A549 (cell line): ENCODE data around the gene ZNRF2. TPM values are rescaled to one million over a fixed set of nuclear protein-coding genes. Genes with fewer than 3 reads are reported as not detected.

Experiments used
- ATAC-seq, 2 experiments: fragments of 200-7000 bp in 1 of 2; fragments of >200 bp in 1 of 2; cut with Nextera tagmentation in 1 of 2; cut with Tn5 transposase in 1 of 2; 3 replicates each; pipeline versions ENCODE4 v1.8.0 to v1.9.1; 2018 to 2020; ENCODE audit warnings: mild to moderate bottlenecking in 1 of 2, moderate library complexity in 1 of 2
- CTCF ChIA-PET: fragments of 300-600 bp; sonication (Branson Sonifier 250); formaldehyde crosslinking; extraction: SDS; loops from one replicate; lab custom pipeline; 2021; ENCODE audit warnings: antibody characterized with exemption, inconsistent platforms; lab: Yijun Ruan, JAX
- POLR2A ChIA-PET: fragments of 350-600 bp; formaldehyde crosslinking; extraction: SDS; loops from one replicate; lab custom pipeline; 2021; ENCODE audit warnings: antibody characterized with exemption, inconsistent platforms; lab: Yijun Ruan, JAX
- DNase-seq, 2 experiments: peaks; one replicate each; pipeline versions ENCODE4 v3.0.0 to v3.0.0-alpha.2; 2011 to 2016; ENCODE audit warnings: low read depth in 1 of 2, low spot score in 1 of 2
- FAIRE-seq: peaks from 2 replicates; lab custom pipeline; 2011; peaks lifted over from hg19 to GRCh38; lab: Jason Lieb, UNC
- H3K27ac ChIP-seq, 2 experiments: fragments of >200 bp; sonication (Bioruptor Twin); formaldehyde crosslinking; 3 replicates each; pipeline ENCODE4 v1.5.1; 2016 to 2017
- H3K4me1 ChIP-seq: fragments of >200 bp; sonication (Bioruptor Twin); formaldehyde crosslinking; 3 replicates; pipeline ENCODE4 v1.6.1; 2016
- H3K4me2 ChIP-seq: fragments of >200 bp; sonication (Bioruptor Twin); formaldehyde crosslinking; 3 replicates; pipeline ENCODE4 v1.6.1; 2016
- H3K4me3 ChIP-seq: fragments of >200 bp; sonication (Bioruptor Twin); formaldehyde crosslinking; 3 replicates; pipeline ENCODE4 v1.5.1; 2016
- H3K9me3 ChIP-seq: fragments of >200 bp; sonication (Bioruptor Twin); formaldehyde crosslinking; 3 replicates; pipeline ENCODE4 v1.6.1; 2016
- BHLHE40 ChIP-seq: IDR thresholded peaks from 2 replicates; pipeline ENCODE4 v1.6.1; 2012; ENCODE audit warnings: low read depth, low read length, inconsistent platforms
- EHF ChIP-seq: fragments of 250-450 bp; sonication (Bioruptor Pico); IDR thresholded peaks from 2 replicates; pipeline ENCODE4 v1.5.0; 2020; ENCODE audit warnings: mild to moderate bottlenecking
- EP300 ChIP-seq, 2 experiments: fragments of >200 bp; sonication (Bioruptor Twin); formaldehyde crosslinking; IDR thresholded peaks; 2 replicates in 1 of 2; 3 replicates in 1 of 2; pipeline ENCODE4 v1.6.1; 2016 to 2017
- FOSB ChIP-seq: fragments of 250-450 bp; sonication (Bioruptor Pico); IDR thresholded peaks from 2 replicates; pipeline ENCODE4 v1.5.0; 2020; ENCODE audit warnings: mild to moderate bottlenecking, moderate library complexity
- GATA3 ChIP-seq: IDR thresholded peaks from 2 replicates; pipeline ENCODE4 v1.6.1; 2012; ENCODE audit warnings: borderline replicate concordance
- HDAC2 ChIP-seq: fragments of 200-600 bp; sonication (generic); IDR thresholded peaks from 2 replicates; pipeline ENCODE4 v1.6.1; 2016
- HEYL ChIP-seq: fragments of 250-450 bp; sonication (Bioruptor Pico); IDR thresholded peaks from 2 replicates; pipeline ENCODE4 v1.8.0; 2021; ENCODE audit warnings: mild to moderate bottlenecking, moderate library complexity
- HOXB5 ChIP-seq: fragments of 250-450 bp; sonication (Bioruptor Pico); IDR thresholded peaks from 2 replicates; pipeline ENCODE4 v1.5.0; 2020; ENCODE audit warnings: mild to moderate bottlenecking, moderate library complexity
- JUN ChIP-seq, 2 experiments: fragments of >200 bp; sonication (Bioruptor Twin); formaldehyde crosslinking; IDR thresholded peaks; 2 replicates in 1 of 2; 3 replicates in 1 of 2; pipeline ENCODE4 v1.6.1; 2016 to 2017
- KDM1A ChIP-seq: fragments of 200-600 bp; sonication (generic); IDR thresholded peaks from 2 replicates; pipeline ENCODE4 v1.6.1; 2016; ENCODE audit warnings: low read depth, mild to moderate bottlenecking
- KDM5A ChIP-seq: fragments of 200-600 bp; sonication (generic); IDR thresholded peaks from 2 replicates; pipeline ENCODE4 v1.6.1; 2016; ENCODE audit warnings: antibody characterized with exemption, mild to moderate bottlenecking
- MAFK ChIP-seq: fragments of 450-650 bp; IDR thresholded peaks from 2 replicates; pipeline ENCODE4 v1.6.1; 2014; ENCODE audit not compliant: partially characterized antibody
- MAZ ChIP-seq: fragments of 150-350 bp; IDR thresholded peaks from 2 replicates; pipeline ENCODE4 v1.6.1; 2014; ENCODE audit warnings: antibody characterized with exemption, low read depth, low read length, borderline replicate concordance
- NFE2L2 ChIP-seq: fragments of 150-350 bp; conservative IDR thresholded peaks from 2 replicates; pipeline ENCODE4 v1.6.1; 2014; ENCODE audit warnings: low read length
- NPAS2 ChIP-seq: fragments of 250-450 bp; sonication (Bioruptor Pico); IDR thresholded peaks from 2 replicates; pipeline ENCODE4 v1.8.0; 2022; ENCODE audit warnings: mild to moderate bottlenecking, moderate library complexity, borderline replicate concordance
- NR3C1 ChIP-seq: fragments of >200 bp; sonication (Bioruptor Twin); formaldehyde crosslinking; IDR thresholded peaks from 3 replicates; pipeline ENCODE4 v1.6.1; 2017
- RAD21 ChIP-seq, 2 experiments: fragments of >200 bp in 1 of 2; sonication (Bioruptor Twin) in 1 of 2; formaldehyde crosslinking in 1 of 2; IDR thresholded peaks in 1 of 2; conservative IDR thresholded peaks in 1 of 2; 2 replicates in 1 of 2; 3 replicates in 1 of 2; pipeline ENCODE4 v1.6.1; 2012 to 2018; ENCODE audit warnings: inconsistent platforms in 1 of 2
- RFX5 ChIP-seq: fragments of 450-650 bp; IDR thresholded peaks from 2 replicates; pipeline ENCODE4 v1.7.1; 2014; ENCODE audit warnings: antibody characterized with exemption, mild to moderate bottlenecking, moderate library complexity
- RNF2 ChIP-seq: fragments of 200-600 bp; sonication (generic); IDR thresholded peaks from 2 replicates; pipeline ENCODE4 v1.6.1; 2016; ENCODE audit warnings: low read depth, mild to moderate bottlenecking, antibody characterized with exemption, moderate library complexity, borderline replicate concordance
- SMC3 ChIP-seq: fragments of >200 bp; sonication (Bioruptor Twin); formaldehyde crosslinking; IDR thresholded peaks from 3 replicates; pipeline ENCODE4 v1.6.1; 2018; ENCODE audit warnings: inconsistent platforms
- SREBF2 ChIP-seq: fragments of 450-650 bp; IDR thresholded peaks from 2 replicates; pipeline ENCODE4 v1.6.1; 2014; ENCODE audit warnings: mild to moderate bottlenecking, moderate library complexity
- ZC3H11A ChIP-seq: fragments of 450-650 bp; IDR thresholded peaks from 2 replicates; pipeline ENCODE4 v1.6.1; 2014; ENCODE audit warnings: antibody characterized with exemption, mild to moderate bottlenecking
- WGBS: methylation state at CpG from one replicate; pipeline ENCODE4 v1.1.6; 2017; ENCODE audit errors: missing lambda C conversion rate; 5-methylcytosine and 5-hydroxymethylcytosine counted together
- polyA plus RNA-seq, 4 experiments: library from polyadenylated mRNA; depleted of rRNA in 3 of 4; stranded (reverse); fragments of >200 nt; fragmentation: RNase III in 1 of 4; extraction: RNeasy Plus Mini Kit Qiagen cat#74134 plus additional on column Dnase treatment in 1 of 4; gene quantifications; 2 replicates in 3 of 4; 3 replicates in 1 of 4; pipeline ENCODE4 v1.2.3, GENCODE V29; 2011 to 2017
- TF ChIP-seq, protein P1 (sequence below): fragments of 250-450 bp; sonication (Bioruptor Pico); IDR thresholded peaks from 2 replicates; pipeline ENCODE4 v1.5.0; 2020; ENCODE audit warnings: low read depth, mild to moderate bottlenecking, moderate library complexity
- TF ChIP-seq, protein P2 (sequence below): fragments of 250-450 bp; sonication (Bioruptor Pico); IDR thresholded peaks from 2 replicates; pipeline ENCODE4 v1.5.0; 2021; ENCODE audit warnings: mild to moderate bottlenecking, moderate library complexity, borderline replicate concordance
- TF ChIP-seq, protein P3 (sequence below): IDR thresholded peaks from 2 replicates; pipeline ENCODE4 v1.6.1; 2012
- TF ChIP-seq, protein P4 (sequence below): IDR thresholded peaks from 2 replicates; pipeline ENCODE4 v1.6.1; 2012

Gene ZNRF2
- polyA plus RNA-seq, 2 of the 4 experiments (the other 2 are of a cell fraction): 5.9 to 11.4 TPM

DNA sequence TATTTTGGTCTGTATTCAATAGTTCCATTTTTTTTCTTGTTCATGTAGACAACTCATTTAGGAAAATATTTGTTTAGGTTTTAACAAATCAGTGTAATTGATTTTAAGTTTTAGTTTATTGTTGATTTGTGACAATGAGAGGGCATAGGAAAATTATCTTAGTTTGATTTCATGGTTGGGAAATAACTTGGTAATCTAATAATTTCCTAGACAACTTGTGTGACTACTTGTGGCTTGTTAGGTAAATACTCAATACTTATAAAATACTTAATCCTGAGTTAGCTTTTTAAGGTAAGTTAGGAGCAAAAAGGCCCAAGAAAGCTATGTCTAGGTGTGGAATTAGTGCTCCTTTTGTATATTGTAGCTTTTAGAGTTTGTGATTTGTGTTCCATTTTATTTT, 65.4 kb downstream of the ZNRF2 start:
- FAIRE-seq: peak; percentile 28

DNA sequence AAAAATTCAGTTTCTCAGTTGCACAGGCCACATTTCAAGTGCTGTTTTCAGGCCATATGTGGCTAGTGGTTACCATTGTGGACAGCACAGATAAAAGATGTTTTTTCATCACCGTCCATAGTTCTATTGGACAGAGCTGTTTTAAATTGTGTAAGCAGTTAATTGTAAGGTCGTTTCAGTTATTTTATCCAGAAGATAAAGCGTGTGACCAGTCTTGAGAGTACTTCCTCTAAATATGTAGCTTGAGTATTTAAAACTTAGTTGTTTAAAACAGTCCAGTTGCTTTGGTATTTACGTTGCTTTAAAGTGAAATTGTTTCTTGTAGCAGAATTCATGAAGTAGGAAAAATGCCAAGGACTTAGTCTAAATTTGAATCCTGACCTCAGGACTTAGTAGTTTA, 66.9 kb downstream of the ZNRF2 start:
- 76% methylated on average over 4 of the region's 4 CpGs for WGBS
- ChIA-PET CTCF (interaction anchor here (1.2 to 2.3 kb wide), 2 partner anchors 75 to 187 kb away, joined by 3 to 8 read pairs; no protein-coding TSS in a partner anchor), POLR2A (no interaction called here)
- ATAC-seq: no peak
- Histone ChIP-seq H3K4me2 (no peak overlapping the region), H3K27ac (no peak overlapping the region), H3K4me1 (peaks cover 21% of the 10 kb centered on the region), H3K9me3 (no peaks in the 10 kb centered on the region), H3K4me3 (no peak overlapping the region)
- no peak for DNase-seq
- TF ChIP-seq MAZ (no peak), HOXB5 (CRISPR knock-in tag) (no peak), MAFK (no peak), RNF2 (no peak), BHLHE40 (no peak), SMC3 (no peak), GATA3 (no peak), ZC3H11A (no peak), FOSB (no peak), EP300 (IDR thresholded peaks at IDR 0.05) (no peak), RFX5 (no peak), KDM5A (no peak)
- TF ChIP-seq, protein P1, sequence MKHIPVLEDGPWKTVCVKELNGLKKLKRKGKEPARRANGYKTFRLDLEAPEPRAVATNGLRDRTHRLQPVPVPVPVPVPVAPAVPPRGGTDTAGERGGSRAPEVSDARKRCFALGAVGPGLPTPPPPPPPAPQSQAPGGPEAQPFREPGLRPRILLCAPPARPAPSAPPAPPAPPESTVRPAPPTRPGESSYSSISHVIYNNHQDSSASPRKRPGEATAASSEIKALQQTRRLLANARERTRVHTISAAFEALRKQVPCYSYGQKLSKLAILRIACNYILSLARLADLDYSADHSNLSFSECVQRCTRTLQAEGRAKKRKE (CRISPR knock-in tag): no peak
- no peak for FAIRE-seq

More for the DNA sequence above, 65.4 kb downstream of the ZNRF2 start:
- no peak for ATAC-seq
- DNase-seq: no peak
- Histone ChIP-seq H3K4me1 (peaks cover 21% of the 10 kb centered on the region), H3K4me2 (no peak overlapping the region), H3K27ac (no peak overlapping the region), H3K4me3 (no peak overlapping the region), H3K9me3 (no peaks in the 10 kb centered on the region)
- ChIA-PET POLR2A (no interaction called here), CTCF (interaction anchor here (0.6 to 2.3 kb wide), 4 partner anchors 63 to 188 kb away, joined by 3 to 8 read pairs (median 4); no protein-coding TSS in a partner anchor)
- TF ChIP-seq NR3C1 (no peak), SREBF2 (no peak), RNF2 (no peak), NFE2L2 (no peak), EHF (CRISPR knock-in tag) (no peak), RAD21 (conservative IDR thresholded peaks at IDR 0.05 in 1 of 2, IDR thresholded peaks at IDR 0.05 in 1 of 2) (no peak), HDAC2 (no peak), KDM1A (no peak)
- TF ChIP-seq, protein P2, sequence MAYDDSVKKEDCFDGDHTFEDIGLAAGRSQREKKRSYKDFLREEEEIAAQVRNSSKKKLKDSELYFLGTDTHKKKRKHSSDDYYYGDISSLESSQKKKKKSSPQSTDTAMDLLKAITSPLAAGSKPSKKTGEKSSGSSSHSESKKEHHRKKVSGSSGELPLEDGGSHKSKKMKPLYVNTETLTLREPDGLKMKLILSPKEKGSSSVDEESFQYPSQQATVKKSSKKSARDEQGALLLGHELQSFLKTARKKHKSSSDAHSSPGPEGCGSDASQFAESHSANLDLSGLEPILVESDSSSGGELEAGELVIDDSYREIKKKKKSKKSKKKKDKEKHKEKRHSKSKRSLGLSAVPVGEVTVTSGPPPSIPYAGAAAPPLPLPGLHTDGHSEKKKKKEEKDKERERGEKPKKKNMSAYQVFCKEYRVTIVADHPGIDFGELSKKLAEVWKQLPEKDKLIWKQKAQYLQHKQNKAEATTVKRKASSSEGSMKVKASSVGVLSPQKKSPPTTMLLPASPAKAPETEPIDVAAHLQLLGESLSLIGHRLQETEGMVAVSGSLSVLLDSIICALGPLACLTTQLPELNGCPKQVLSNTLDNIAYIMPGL (CRISPR knock-in tag): no peak
- TF ChIP-seq, protein P3, sequence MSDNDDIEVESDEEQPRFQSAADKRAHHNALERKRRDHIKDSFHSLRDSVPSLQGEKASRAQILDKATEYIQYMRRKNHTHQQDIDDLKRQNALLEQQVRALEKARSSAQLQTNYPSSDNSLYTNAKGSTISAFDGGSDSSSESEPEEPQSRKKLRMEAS: no peak

DNA sequence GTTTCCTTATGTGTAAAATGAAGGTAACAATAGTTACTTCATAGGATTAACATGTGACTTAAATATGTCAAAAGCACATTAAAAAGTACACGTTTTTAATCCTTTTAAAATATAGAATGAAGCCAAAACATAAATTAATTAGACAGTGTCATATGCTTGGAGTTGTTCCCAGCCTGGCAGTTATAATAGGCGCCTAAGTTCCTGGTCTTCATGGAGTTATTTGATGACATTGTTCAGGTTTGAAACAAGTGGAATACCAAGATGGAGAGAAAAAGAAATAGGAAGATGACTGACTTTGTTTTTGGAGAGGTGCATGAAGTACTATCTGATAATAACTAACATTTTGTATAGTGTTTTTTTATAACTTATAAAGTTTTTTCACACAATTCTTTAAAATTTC, 67.3 kb downstream of the ZNRF2 start:
- ChIA-PET CTCF (interaction anchor here (0.6 to 2.3 kb wide), 6 partner anchors 13 to 187 kb away, joined by 3 to 8 read pairs (median 3); no protein-coding TSS in a partner anchor), POLR2A (no interaction called here)
- no peak for ATAC-seq
- no peak overlapping the region for H3K4me3 ChIP-seq
- no peak overlapping the region for H3K4me2 ChIP-seq
- no peak overlapping the region for H3K27ac ChIP-seq
- peaks cover 21% of the 10 kb centered on the region for H3K4me1 ChIP-seq
- WGBS: 50% methylated on average over 2 of the region's 2 CpGs
- no peak for TF ChIP-seq HEYL (CRISPR knock-in tag)
- TF ChIP-seq NPAS2: no peak
- TF ChIP-seq, protein P4, sequence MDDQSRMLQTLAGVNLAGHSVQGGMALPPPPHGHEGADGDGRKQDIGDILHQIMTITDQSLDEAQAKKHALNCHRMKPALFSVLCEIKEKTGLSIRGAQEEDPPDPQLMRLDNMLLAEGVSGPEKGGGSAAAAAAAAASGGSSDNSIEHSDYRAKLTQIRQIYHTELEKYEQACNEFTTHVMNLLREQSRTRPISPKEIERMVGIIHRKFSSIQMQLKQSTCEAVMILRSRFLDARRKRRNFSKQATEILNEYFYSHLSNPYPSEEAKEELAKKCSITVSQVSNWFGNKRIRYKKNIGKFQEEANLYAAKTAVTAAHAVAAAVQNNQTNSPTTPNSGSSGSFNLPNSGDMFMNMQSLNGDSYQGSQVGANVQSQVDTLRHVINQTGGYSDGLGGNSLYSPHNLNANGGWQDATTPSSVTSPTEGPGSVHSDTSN: no peak
- no peak for TF ChIP-seq HDAC2
- TF ChIP-seq SREBF2: no peak
- TF ChIP-seq JUN (IDR thresholded peaks at IDR 0.05): no peak
- no peak for DNase-seq
- FAIRE-seq: no peak
- no peaks in the 10 kb centered on the region for H3K9me3 ChIP-seq
